Measurements from ENCODE around the gene ZSWIM4.
"Not testable (repeated sequence)": the region's sequence is repeated elsewhere in the genome, so short reads cannot be mapped to it uniquely, and the experiment has no call there.

ZSWIM4 gene

DNA sequence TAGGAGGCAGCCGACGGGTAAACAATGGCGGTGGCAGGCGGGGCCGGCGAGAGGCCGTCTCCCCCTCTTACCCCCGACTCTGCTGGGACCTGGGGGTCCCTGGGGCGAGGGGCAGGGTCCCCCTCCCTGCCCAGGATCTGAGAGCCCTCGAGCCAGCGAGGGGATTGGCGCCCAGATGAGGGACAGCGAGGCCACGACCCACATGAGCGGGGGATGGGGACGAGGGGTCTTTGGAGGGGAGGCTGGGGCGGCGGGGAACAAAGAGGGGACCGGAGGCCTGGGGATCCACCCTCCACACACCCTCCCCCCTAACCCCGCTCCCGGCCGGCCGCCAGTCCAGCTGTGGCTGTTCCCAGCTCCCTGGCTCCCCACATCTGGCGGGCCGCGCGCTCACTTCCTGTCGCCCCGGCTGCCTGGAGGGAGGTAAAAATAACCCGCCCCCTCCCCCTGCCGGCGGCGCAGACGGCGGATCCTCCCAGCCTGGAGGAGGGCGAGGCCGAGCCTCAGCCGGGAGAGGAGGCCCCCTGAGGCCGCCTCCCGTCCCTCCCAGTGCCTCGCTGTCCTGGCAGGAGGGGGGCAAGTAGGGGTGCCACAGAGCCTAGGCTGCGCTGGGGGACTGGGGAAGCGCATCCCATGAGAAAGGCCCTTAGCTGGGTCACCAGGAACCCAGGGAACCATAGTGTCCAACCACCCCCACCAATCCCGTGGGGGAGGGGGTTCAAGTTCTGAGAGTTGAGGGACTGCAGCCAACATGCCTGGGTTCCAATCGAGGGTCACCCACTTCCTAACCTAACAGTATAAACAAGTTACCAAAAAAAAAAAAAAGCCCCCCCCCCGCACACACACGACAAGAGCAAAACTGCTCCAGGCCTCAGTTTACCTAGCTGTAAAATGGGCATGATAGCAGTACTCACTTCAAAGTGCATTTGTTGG is 52.4 kb downstream of the ZSWIM4 start:
- no peaks in the 10 kb centered on the region for H3K27me3 ChIP-seq (ENCODE audit: control insufficient read depth in 5 of 5, insufficient read depth in 4 of 5, low read length in 5 of 5)
- H3K9me3 ChIP-seq (ENCODE audit: control insufficient read depth in 5 of 5, low read length in 5 of 5) = no peaks in the 10 kb centered on the region
- no peaks in the 10 kb centered on the region for H3K36me3 ChIP-seq (ENCODE audit: control insufficient read depth in 5 of 5, insufficient read depth in 5 of 5, low read length in 5 of 5)
- peaks cover 20 to 66% (median 60%) of the 10 kb centered on the region in 5 donors for H3K4me1 ChIP-seq (ENCODE audit: control insufficient read depth in 5 of 5, insufficient read depth in 5 of 5, low read length in 5 of 5)
- H3K4me3 ChIP-seq (ENCODE audit: low read depth in 1 of 5, low read length in 5 of 5) = peak overlapping the region; percentile 49 to 70 (median 56)
- peak overlapping the region in 4 of 5 donors; percentile 77 to 89 (median 84) for H3K9ac ChIP-seq (ENCODE audit: low read length in 5 of 5)
- H3K27ac ChIP-seq (ENCODE audit: low read depth, low read length) = peak overlapping the region; percentile 98

DNA sequence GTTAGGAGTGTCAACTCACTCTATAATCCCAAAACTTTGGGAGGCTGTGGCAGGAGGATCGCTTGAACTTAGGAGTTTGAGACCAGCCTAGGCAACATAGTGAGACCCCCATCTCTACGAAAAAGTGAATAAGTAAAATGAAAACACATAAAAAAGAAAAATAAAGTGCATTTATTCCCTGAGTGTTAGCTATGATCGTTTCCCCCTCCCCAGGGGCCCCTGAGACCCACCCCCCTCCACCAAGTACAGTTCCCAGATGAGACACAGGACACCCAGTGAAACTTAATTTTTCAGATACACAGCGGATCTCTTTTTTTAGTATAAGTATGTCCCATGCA is 53.1 kb downstream of the ZSWIM4 start:
- Histone ChIP-seq H3K9ac (ENCODE audit: low read length in 5 of 5) (peak overlapping the region in 1 of 5 donors; percentile 89), H3K27me3 (ENCODE audit: control insufficient read depth in 5 of 5, insufficient read depth in 4 of 5, low read length in 5 of 5) (no peaks in the 10 kb centered on the region), H3K27ac (ENCODE audit: low read depth, low read length) (peak overlapping the region; percentile 98), H3K36me3 (ENCODE audit: control insufficient read depth in 5 of 5, insufficient read depth in 5 of 5, low read length in 5 of 5) (no peaks in the 10 kb centered on the region), H3K4me1 (ENCODE audit: control insufficient read depth in 5 of 5, insufficient read depth in 5 of 5, low read length in 5 of 5) (peaks cover 19 to 61% (median 55%) of the 10 kb centered on the region in 5 donors), H3K4me3 (ENCODE audit: low read depth in 1 of 5, low read length in 5 of 5) (peak overlapping the region in 1 of 5 donors; percentile 70), H3K9me3 (ENCODE audit: control insufficient read depth in 5 of 5, low read length in 5 of 5) (no peaks in the 10 kb centered on the region)

DNA sequence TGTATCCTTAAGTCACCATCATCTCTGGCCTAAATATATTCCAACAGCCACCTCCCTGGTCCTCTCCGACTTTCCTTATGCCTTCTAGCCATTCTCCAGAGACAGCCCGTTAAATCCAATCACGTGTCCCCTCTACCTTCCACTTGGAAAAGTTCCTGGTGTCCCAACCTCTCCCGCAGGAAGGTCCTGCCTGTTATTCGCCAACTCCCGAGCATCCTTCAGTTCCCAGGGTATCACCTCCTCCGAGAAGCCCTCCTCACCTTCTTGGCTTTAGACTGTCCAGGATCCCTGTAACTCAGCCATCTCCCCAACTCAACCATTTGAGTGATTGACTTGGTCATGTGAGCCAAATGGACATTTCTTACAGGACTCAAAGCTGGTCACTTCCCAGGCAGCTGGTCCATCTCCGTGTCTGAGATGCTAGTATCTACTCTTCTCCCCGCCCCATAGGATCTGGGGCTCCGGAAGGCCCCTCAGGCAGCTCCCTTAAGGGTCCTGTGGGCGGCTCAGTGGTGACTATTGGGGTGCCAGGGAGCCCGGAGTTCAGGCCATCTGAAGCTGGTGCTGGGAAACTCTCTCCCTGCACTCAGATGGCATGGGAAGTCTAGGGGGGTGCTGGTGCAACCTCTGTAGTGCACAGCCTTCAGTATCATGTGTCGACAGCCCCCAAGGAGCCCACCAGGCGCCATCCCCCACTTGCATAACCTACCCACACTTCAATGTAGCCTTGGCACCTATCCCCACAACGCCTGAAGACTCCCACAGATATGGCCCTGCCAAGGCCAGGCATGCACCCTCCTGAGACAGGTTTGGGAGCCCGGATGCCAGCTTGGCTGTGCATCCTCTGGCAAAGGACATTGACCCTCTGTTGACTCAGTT is 53.8 kb downstream of the ZSWIM4 start:
- no peak overlapping the region for H3K9ac ChIP-seq (ENCODE audit: low read length in 5 of 5)
- peak overlapping the region; percentile 98 for H3K27ac ChIP-seq (ENCODE audit: low read depth, low read length)
- H3K4me1 ChIP-seq (ENCODE audit: control insufficient read depth in 5 of 5, insufficient read depth in 5 of 5, low read length in 5 of 5) = peaks cover 19 to 54% (median 48%) of the 10 kb centered on the region in 5 donors
- no peak overlapping the region for H3K4me3 ChIP-seq (ENCODE audit: low read depth in 1 of 5, low read length in 5 of 5)
- no peaks in the 10 kb centered on the region for H3K36me3 ChIP-seq (ENCODE audit: control insufficient read depth in 5 of 5, insufficient read depth in 5 of 5, low read length in 5 of 5)
- H3K27me3 ChIP-seq (ENCODE audit: control insufficient read depth in 5 of 5, insufficient read depth in 4 of 5, low read length in 5 of 5) = no peaks in the 10 kb centered on the region
- H3K9me3 ChIP-seq (ENCODE audit: control insufficient read depth in 5 of 5, low read length in 5 of 5) = no peaks in the 10 kb centered on the region

DNA sequence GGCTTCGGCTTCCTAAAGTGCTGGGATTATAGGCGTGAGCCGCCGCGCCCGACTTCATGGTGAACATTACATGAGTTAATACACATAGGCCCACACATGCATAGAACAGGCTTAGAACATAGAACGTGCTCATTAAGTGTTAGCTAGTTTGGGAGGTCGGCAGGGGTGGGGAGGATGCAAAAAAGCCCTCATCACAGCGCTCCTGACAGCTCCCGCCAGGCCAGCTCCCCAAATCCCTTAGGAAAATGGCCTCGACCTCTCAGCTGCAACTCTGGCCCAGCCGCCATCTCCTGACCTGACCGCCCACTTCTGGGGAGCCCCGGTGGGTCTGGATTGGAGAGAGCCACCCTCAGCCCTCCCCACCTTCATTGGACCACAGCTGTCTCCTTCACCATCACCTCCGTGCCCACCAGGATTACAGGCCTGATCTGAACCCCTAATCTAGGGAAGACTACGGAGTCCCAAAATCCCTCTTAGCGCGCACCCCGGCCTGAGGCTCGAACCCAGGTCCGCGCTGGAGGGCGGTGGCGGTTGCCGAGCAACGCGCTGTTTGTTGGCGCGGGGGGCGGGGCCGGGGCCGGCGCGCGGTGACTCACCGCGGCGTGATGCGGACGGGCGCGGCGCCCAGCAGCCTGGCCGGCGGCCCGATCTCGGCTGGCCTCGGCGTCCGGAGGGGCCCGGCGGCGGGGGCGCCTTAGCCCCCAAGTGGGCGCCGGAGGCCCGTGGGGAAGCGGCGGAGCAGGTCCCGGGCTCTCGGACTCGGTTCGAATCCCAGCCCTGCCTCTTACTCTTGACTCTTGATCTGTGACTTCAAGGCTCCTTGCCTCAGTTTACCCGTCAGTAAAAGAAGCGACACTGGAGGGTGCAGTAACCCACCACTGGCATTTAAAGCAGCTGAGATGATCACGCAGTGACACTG is 55.0 kb downstream of the ZSWIM4 start:
- Histone ChIP-seq H3K4me1 (ENCODE audit: control insufficient read depth in 5 of 5, insufficient read depth in 5 of 5, low read length in 5 of 5) (peaks cover 19 to 52% (median 47%) of the 10 kb centered on the region in 5 donors), H3K4me3 (ENCODE audit: low read depth in 1 of 5, low read length in 5 of 5) (peak overlapping the region; percentile 30 to 80 (median 43)), H3K36me3 (ENCODE audit: control insufficient read depth in 5 of 5, insufficient read depth in 5 of 5, low read length in 5 of 5) (no peaks in the 10 kb centered on the region), H3K27me3 (ENCODE audit: control insufficient read depth in 5 of 5, insufficient read depth in 4 of 5, low read length in 5 of 5) (no peaks in the 10 kb centered on the region), H3K9me3 (ENCODE audit: control insufficient read depth in 5 of 5, low read length in 5 of 5) (no peaks in the 10 kb centered on the region), H3K27ac (ENCODE audit: low read depth, low read length) (peak overlapping the region; percentile 91), H3K9ac (ENCODE audit: low read length in 5 of 5) (peak overlapping the region; percentile 49 to 84 (median 78))

DNA sequence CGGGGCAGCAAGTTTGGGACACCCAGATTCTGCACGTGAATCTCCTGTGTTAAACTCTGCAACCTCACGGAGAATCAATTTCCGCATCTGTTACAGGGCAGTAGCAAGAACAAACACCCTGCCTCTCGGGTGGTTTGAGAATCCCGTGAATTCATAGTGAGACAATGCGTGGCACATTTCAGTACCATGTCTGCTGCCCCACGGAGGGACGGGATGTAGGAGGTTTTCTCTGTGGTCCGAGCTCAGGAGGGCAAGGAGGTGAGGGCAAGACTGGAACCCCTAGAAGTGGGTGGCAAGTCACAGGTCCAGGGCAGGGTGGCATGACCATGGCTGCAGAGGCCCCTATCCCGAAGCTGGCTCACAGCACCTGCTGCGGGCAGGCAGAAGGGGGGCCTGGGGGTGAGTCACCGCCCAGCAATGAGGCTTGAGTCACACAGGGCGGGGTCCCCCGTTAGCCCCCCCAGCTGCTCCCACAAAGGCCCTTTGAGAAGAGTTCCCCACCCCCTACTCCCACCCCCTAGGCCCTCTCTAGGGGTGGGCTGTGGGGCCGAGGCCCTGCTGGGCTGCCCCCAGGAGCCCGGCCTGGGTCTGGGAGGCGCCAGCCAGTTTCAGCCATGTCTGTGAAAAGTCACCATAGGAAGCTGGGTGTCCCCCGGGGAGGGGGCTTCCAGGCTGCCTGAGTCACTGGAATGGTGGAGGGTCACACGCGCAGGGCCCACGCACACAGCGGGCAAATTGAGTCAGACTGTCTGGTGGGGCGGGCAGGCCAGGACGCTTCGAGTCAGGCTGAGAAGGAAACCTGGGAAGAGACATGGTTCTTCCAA is 55.9 kb downstream of the ZSWIM4 start:
- no peaks in the 10 kb centered on the region for H3K9me3 ChIP-seq (ENCODE audit: control insufficient read depth in 5 of 5, low read length in 5 of 5)
- H3K36me3 ChIP-seq (ENCODE audit: control insufficient read depth in 5 of 5, insufficient read depth in 5 of 5, low read length in 5 of 5) = no peaks in the 10 kb centered on the region
- H3K9ac ChIP-seq (ENCODE audit: low read length in 5 of 5) = peak overlapping the region; percentile 53 to 84 (median 78)
- no peaks in the 10 kb centered on the region for H3K27me3 ChIP-seq (ENCODE audit: control insufficient read depth in 5 of 5, insufficient read depth in 4 of 5, low read length in 5 of 5)
- H3K27ac ChIP-seq (ENCODE audit: low read depth, low read length) = peak overlapping the region; percentile 91
- H3K4me1 ChIP-seq (ENCODE audit: control insufficient read depth in 5 of 5, insufficient read depth in 5 of 5, low read length in 5 of 5) = peaks cover 17 to 47% (median 45%) of the 10 kb centered on the region in 5 donors
- H3K4me3 ChIP-seq (ENCODE audit: low read depth in 1 of 5, low read length in 5 of 5) = peak overlapping the region; percentile 30 to 80 (median 43)

DNA sequence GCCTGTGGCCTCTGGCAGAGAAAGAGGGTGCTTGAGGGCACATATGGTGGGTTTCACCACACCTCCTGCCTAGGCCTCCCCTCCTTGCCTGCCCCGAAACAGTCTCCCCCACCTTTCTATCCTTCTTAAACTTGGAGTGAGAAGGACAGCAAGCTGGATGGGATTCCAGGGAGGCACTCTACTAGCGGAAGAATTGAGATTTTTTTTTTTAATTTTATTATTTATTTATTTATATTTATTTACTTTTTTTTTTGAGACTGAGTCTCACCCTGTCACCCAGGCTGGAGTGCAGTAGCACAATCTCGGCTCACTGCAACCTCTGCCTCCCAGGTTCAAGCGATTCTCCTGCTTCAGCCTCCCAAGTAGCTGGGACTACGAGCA is 56.5 kb downstream of the ZSWIM4 start:
- H3K9ac ChIP-seq (ENCODE audit: low read length in 5 of 5) = peak overlapping the region in 4 of 5 donors; percentile 21 to 84 (median 70)
- not testable (repeated sequence) for H3K9me3 ChIP-seq (ENCODE audit: control insufficient read depth in 5 of 5, low read length in 5 of 5); H3K27me3 ChIP-seq (ENCODE audit: control insufficient read depth in 5 of 5, insufficient read depth in 4 of 5, low read length in 5 of 5); H3K36me3 ChIP-seq (ENCODE audit: control insufficient read depth in 5 of 5, insufficient read depth in 5 of 5, low read length in 5 of 5); H3K4me3 ChIP-seq (ENCODE audit: low read depth in 1 of 5, low read length in 5 of 5)
- H3K4me1 ChIP-seq (ENCODE audit: control insufficient read depth in 5 of 5, insufficient read depth in 5 of 5, low read length in 5 of 5) = peaks cover 15 to 41% (median 39%) of the 10 kb centered on the region in 5 donors
- H3K27ac ChIP-seq (ENCODE audit: low read depth, low read length) = peak overlapping the region; percentile 91

DNA sequence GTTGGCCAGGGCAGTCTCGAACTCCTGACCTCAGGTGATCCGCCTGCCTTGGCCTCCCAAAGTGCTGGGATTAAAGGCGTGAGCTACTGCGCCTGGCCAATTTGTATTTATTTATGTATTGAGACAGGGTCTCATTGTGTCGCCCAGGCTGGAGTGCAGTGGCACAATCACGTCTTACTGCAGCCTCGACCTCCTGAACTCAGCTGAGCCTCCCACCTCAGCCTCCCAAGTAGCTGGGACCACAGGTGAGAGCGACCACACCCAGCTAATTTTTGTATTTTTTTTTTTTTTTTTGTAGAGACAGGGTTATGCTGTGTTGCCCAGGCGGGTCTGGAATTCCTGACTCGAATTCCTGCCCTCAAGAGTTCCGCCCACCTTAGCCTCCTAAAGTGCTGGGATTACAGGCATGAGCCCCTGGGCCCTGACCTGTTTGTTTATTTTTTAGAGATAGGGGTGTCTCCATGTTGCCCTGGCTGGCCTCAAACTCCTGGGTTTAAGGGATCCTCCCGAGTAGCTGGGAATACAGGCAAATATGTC is 57.0 kb downstream of the ZSWIM4 start:
- H3K9me3 ChIP-seq (ENCODE audit: control insufficient read depth in 5 of 5, low read length in 5 of 5); H3K4me3 ChIP-seq (ENCODE audit: low read depth in 1 of 5, low read length in 5 of 5); H3K36me3 ChIP-seq (ENCODE audit: control insufficient read depth in 5 of 5, insufficient read depth in 5 of 5, low read length in 5 of 5); H3K27me3 ChIP-seq (ENCODE audit: control insufficient read depth in 5 of 5, insufficient read depth in 4 of 5, low read length in 5 of 5); H3K9ac ChIP-seq (ENCODE audit: low read length in 5 of 5): not testable (repeated sequence)
- Histone ChIP-seq H3K4me1 (ENCODE audit: control insufficient read depth in 5 of 5, insufficient read depth in 5 of 5, low read length in 5 of 5) (peaks cover 15 to 36% (median 35%) of the 10 kb centered on the region in 5 donors), H3K27ac (ENCODE audit: low read depth, low read length) (peak overlapping the region; percentile 91)

DNA sequence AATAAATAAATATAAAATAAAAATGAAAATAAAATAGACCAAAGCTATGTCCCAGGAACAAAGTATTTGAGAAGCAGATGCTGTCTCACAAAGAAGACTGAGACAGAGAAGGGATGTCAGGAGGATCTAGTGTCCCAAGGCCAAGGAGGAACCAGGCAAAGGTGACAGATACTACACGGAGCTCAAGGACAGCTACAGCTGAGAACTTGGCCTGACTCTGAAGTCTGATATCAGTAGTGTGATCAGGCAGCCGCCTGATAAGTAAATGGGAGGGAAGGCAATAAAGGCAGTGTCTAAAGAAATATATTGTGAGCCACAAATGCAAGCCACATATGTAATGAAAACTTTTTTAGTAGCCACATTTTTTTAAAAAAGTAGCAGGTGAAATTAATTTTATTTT is 61.3 kb downstream of the ZSWIM4 start:
- Histone ChIP-seq H3K9me3 (ENCODE audit: control insufficient read depth in 5 of 5, low read length in 5 of 5) (no peaks in the 10 kb centered on the region), H3K9ac (ENCODE audit: low read length in 5 of 5) (no peak overlapping the region), H3K4me3 (ENCODE audit: low read depth in 1 of 5, low read length in 5 of 5) (no peak overlapping the region), H3K27me3 (ENCODE audit: control insufficient read depth in 5 of 5, insufficient read depth in 4 of 5, low read length in 5 of 5) (no peaks in the 10 kb centered on the region), H3K4me1 (ENCODE audit: control insufficient read depth in 5 of 5, insufficient read depth in 5 of 5, low read length in 5 of 5) (peaks cover 5 to 10% (median 9%) of the 10 kb centered on the region in 5 donors), H3K36me3 (ENCODE audit: control insufficient read depth in 5 of 5, insufficient read depth in 5 of 5, low read length in 5 of 5) (no peaks in the 10 kb centered on the region), H3K27ac (ENCODE audit: low read depth, low read length) (no peak overlapping the region)

Measured in subcutaneous abdominal adipose tissue (tissue), 5 donors.